GM23338 (cell line): ENCODE data around the gene DISP3. TPM values are rescaled to one million over a fixed set of nuclear protein-coding genes. Genes with fewer than 3 reads are reported as not detected.

Experiments
- ATAC-seq: fragments of 200-7000 bp; cut with Tn5 transposase; 3 replicates; pipeline ENCODE4 v1.9.1; 2020
- DNase-seq: peaks from one replicate; pipeline ENCODE4 v3.0.0-alpha.2; 2015; ENCODE audit warnings: low spot score
- H2AFZ ChIP-seq: fragments of 200-600 bp; sonication (generic); 2 replicates; pipeline ENCODE4 v1.8.0; 2016; ENCODE audit warnings: antibody characterized with exemption, mild to moderate bottlenecking, moderate library complexity
- H3F3A ChIP-seq: fragments of 200-600 bp; sonication (generic); replicated peaks from 2 replicates; pipeline ENCODE4 v1.8.0; 2017; ENCODE audit warnings: antibody characterized with exemption, mixed run types, low read depth
- H3K27ac ChIP-seq: fragments of 200-600 bp; sonication (generic); 2 replicates; pipeline ENCODE4 v1.6.1; 2016; ENCODE audit warnings: low read depth
- H3K27me3 ChIP-seq: fragments of 200-600 bp; sonication (generic); 2 replicates; pipeline ENCODE4 v1.8.0; 2016; ENCODE audit warnings: mild to moderate bottlenecking, mixed run types, moderate library complexity; ENCODE audit not compliant: insufficient read depth
- H3K36me3 ChIP-seq: fragments of 200-600 bp; sonication (generic); 2 replicates; pipeline ENCODE4 v1.8.0; 2016; ENCODE audit warnings: mild to moderate bottlenecking; ENCODE audit not compliant: insufficient read depth
- H3K4me1 ChIP-seq: fragments of 200-600 bp; sonication (generic); 2 replicates; pipeline ENCODE4 v1.8.0; 2016; ENCODE audit warnings: mild to moderate bottlenecking, moderate library complexity; ENCODE audit not compliant: insufficient read depth
- H3K4me2 ChIP-seq: fragments of 200-600 bp; sonication (generic); 2 replicates; pipeline ENCODE4 v1.7.1; 2017; ENCODE audit warnings: mixed run types
- H3K4me3 ChIP-seq: fragments of 200-600 bp; sonication (generic); 2 replicates; pipeline ENCODE4 v1.6.1; 2016; ENCODE audit warnings: mixed run types
- H3K79me2 ChIP-seq: fragments of 200-600 bp; sonication (generic); replicated peaks from 2 replicates; pipeline ENCODE4 v1.8.0; 2017; ENCODE audit warnings: mild to moderate bottlenecking; ENCODE audit not compliant: insufficient read depth
- H3K9me2 ChIP-seq: fragments of 200-600 bp; sonication (generic); 2 replicates; pipeline ENCODE4 v1.8.0; 2017; ENCODE audit not compliant: insufficient read depth
- H4K20me1 ChIP-seq: fragments of 200-600 bp; sonication (generic); replicated peaks from 2 replicates; pipeline ENCODE4 v1.8.0; 2017; ENCODE audit warnings: mild to moderate bottlenecking; ENCODE audit not compliant: insufficient read depth
- H3K27ac Mint-ChIP-seq: 2 replicates; pipeline ENCODE4 v1.8.0; 2020; ENCODE audit warnings: inconsistent platforms, mild to moderate bottlenecking, moderate library complexity, mixed read lengths
- H3K27me3 Mint-ChIP-seq: 3 replicates; pipeline ENCODE4 v1.8.0; 2022; ENCODE audit warnings: low read depth, mild to moderate bottlenecking, moderate library complexity, mixed read lengths, inconsistent platforms; ENCODE audit not compliant: insufficient read depth, poor library complexity
- H3K36me3 Mint-ChIP-seq: 3 replicates; pipeline ENCODE4 v1.8.0; 2021; ENCODE audit warnings: low read depth, mild to moderate bottlenecking, inconsistent platforms, moderate library complexity, mixed read lengths
- H3K4me1 Mint-ChIP-seq: 3 replicates; pipeline ENCODE4 v1.8.0; 2020; ENCODE audit warnings: mild to moderate bottlenecking, inconsistent platforms, mixed read lengths
- H3K4me3 Mint-ChIP-seq: 3 replicates; pipeline ENCODE4 v1.8.0; 2021; ENCODE audit warnings: moderate library complexity, mild to moderate bottlenecking, inconsistent platforms, mixed read lengths
- H3K9me3 Mint-ChIP-seq: 3 replicates; pipeline ENCODE4 v1.8.0; 2020; ENCODE audit warnings: moderate library complexity, mild to moderate bottlenecking, inconsistent platforms, mixed read lengths
- CREB1 ChIP-seq: fragments of 250-450 bp; sonication (Bioruptor Pico); IDR thresholded peaks from 2 replicates; pipeline ENCODE4 v1.5.0; 2020; ENCODE audit warnings: low read depth, mild to moderate bottlenecking, moderate library complexity
- EZH2 ChIP-seq: fragments of 200-600 bp; sonication (generic); IDR thresholded peaks from one replicate; pipeline ENCODE4 v1.8.0; 2017; ENCODE audit warnings: antibody characterized with exemption, mild to moderate bottlenecking, low read depth; ENCODE audit not compliant: unreplicated experiment
- EZH2phosphoT487 ChIP-seq: fragments of 200-600 bp; sonication (generic); IDR thresholded peaks from one replicate; pipeline ENCODE4 v1.8.1; 2018; ENCODE audit warnings: antibody characterized with exemption; ENCODE audit not compliant: unreplicated experiment
- JUNB ChIP-seq: IDR thresholded peaks from one replicate; pipeline ENCODE4 v1.6.1; 2016; ENCODE audit warnings: antibody characterized with exemption; ENCODE audit not compliant: unreplicated experiment
- NANOG ChIP-seq: IDR thresholded peaks from 2 replicates; pipeline ENCODE4 v1.6.1; 2016; ENCODE audit warnings: antibody characterized with exemption, borderline replicate concordance
- POLR2AphosphoS5 ChIP-seq: IDR thresholded peaks from 2 replicates; pipeline ENCODE4 v1.6.1; 2016; ENCODE audit warnings: antibody characterized with exemption, low read depth
- REST ChIP-seq: IDR thresholded peaks from one replicate; pipeline ENCODE4 v1.6.1; 2018; ENCODE audit warnings: antibody characterized with exemption; ENCODE audit not compliant: unreplicated experiment
- STAT1 ChIP-seq: IDR thresholded peaks from one replicate; pipeline ENCODE4 v1.6.1; 2016; ENCODE audit warnings: antibody characterized with exemption; ENCODE audit not compliant: unreplicated experiment
- ZNF114 ChIP-seq: fragments of 250-450 bp; sonication (Bioruptor Pico); IDR thresholded peaks from 2 replicates; pipeline ENCODE4 v1.5.0; 2020; ENCODE audit warnings: mild to moderate bottlenecking, moderate library complexity
- ZNF331 ChIP-seq: fragments of 250-450 bp; sonication (Bioruptor Pico); IDR thresholded peaks from 2 replicates; pipeline ENCODE4 v1.5.0; 2020; ENCODE audit warnings: low read depth, mild to moderate bottlenecking, moderate library complexity
- polyA plus RNA-seq: library from polyadenylated mRNA; unstranded; fragments of >200 nt; fragmentation: Nextera tagmentation; extraction: Ambion mirVana; gene quantifications from 2 replicates; pipeline ENCODE4 v1.2.1, GENCODE V29; 2016
- total RNA-seq: library from RNA; depleted of rRNA; stranded (reverse); fragments of >200 nt; shearing (Covaris generic); gene quantifications from 2 replicates; pipeline ENCODE4 v1.2.3, GENCODE V29; 2014
- TF ChIP-seq, protein P1 (sequence below): IDR thresholded peaks from 2 replicates; pipeline ENCODE4 v1.6.1; 2016; ENCODE audit warnings: antibody characterized with exemption
- TF ChIP-seq, protein P2 (sequence below): fragments of 250-450 bp; sonication (Bioruptor Pico); IDR thresholded peaks from 2 replicates; pipeline ENCODE4 v1.5.0; 2020; ENCODE audit warnings: mild to moderate bottlenecking, moderate library complexity
- TF ChIP-seq, protein P3 (sequence below), 2 experiments: fragments of 200-600 bp in 1 of 2; sonication (generic) in 1 of 2; conservative IDR thresholded peaks; 2 replicates each; pipeline versions ENCODE4 v1.5.1 to v1.6.1; 2016 to 2017; ENCODE audit warnings: antibody characterized with exemption in 2 of 2, low read depth in 2 of 2, mild to moderate bottlenecking in 2 of 2, moderate library complexity in 1 of 2

Gene DISP3
- total and polyA plus RNA-seq, 2 experiments from 2014 or later = 3.2 to 11.1 TPM

GRCh38 chr1:11432526-11432925 is 46.4 kb upstream of the DISP3 start:
- Mint-ChIP-seq H3K27ac (no peak overlapping the region), H3K4me1 (peaks cover 7% of the 10 kb centered on the region; the same call in 2 of the 3 replicates), H3K27me3 (peaks cover 10% of the 10 kb centered on the region), H3K36me3 (no peaks in the 10 kb centered on the region), H3K9me3 (no peaks in the 10 kb centered on the region), H3K4me3 (no peak overlapping the region)
- no peaks in the 10 kb centered on the region for H4K20me1 ChIP-seq
- H3F3A ChIP-seq = no peaks in the 10 kb centered on the region
- no peaks in the 10 kb centered on the region for H3K9me2 ChIP-seq
- no peaks in the 10 kb centered on the region for H3K4me1 ChIP-seq
- no peak overlapping the region for H3K4me2 ChIP-seq
- no peak overlapping the region for H3K4me3 ChIP-seq
- H2AFZ ChIP-seq = no peak overlapping the region
- H3K79me2 ChIP-seq = no peaks in the 10 kb centered on the region
- H3K27ac ChIP-seq = no peak overlapping the region
- H3K36me3 ChIP-seq = no peaks in the 10 kb centered on the region
- H3K27me3 ChIP-seq = no peaks in the 10 kb centered on the region
- DNase-seq (no peak), ATAC-seq (no peak)
- TF ChIP-seq NANOG (no peak), EZH2phosphoT487 (no peak), JUNB (no peak), STAT1 (no peak), EZH2 (no peak), POLR2AphosphoS5 (no peak), ZNF114 (CRISPR knock-in tag) (no peak), CREB1 (CRISPR knock-in tag) (no peak), ZNF331 (no peak), REST (no peak)
- TF ChIP-seq, protein P1, sequence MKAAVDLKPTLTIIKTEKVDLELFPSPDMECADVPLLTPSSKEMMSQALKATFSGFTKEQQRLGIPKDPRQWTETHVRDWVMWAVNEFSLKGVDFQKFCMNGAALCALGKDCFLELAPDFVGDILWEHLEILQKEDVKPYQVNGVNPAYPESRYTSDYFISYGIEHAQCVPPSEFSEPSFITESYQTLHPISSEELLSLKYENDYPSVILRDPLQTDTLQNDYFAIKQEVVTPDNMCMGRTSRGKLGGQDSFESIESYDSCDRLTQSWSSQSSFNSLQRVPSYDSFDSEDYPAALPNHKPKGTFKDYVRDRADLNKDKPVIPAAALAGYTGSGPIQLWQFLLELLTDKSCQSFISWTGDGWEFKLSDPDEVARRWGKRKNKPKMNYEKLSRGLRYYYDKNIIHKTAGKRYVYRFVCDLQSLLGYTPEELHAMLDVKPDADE = no peak
- TF ChIP-seq, protein P2, sequence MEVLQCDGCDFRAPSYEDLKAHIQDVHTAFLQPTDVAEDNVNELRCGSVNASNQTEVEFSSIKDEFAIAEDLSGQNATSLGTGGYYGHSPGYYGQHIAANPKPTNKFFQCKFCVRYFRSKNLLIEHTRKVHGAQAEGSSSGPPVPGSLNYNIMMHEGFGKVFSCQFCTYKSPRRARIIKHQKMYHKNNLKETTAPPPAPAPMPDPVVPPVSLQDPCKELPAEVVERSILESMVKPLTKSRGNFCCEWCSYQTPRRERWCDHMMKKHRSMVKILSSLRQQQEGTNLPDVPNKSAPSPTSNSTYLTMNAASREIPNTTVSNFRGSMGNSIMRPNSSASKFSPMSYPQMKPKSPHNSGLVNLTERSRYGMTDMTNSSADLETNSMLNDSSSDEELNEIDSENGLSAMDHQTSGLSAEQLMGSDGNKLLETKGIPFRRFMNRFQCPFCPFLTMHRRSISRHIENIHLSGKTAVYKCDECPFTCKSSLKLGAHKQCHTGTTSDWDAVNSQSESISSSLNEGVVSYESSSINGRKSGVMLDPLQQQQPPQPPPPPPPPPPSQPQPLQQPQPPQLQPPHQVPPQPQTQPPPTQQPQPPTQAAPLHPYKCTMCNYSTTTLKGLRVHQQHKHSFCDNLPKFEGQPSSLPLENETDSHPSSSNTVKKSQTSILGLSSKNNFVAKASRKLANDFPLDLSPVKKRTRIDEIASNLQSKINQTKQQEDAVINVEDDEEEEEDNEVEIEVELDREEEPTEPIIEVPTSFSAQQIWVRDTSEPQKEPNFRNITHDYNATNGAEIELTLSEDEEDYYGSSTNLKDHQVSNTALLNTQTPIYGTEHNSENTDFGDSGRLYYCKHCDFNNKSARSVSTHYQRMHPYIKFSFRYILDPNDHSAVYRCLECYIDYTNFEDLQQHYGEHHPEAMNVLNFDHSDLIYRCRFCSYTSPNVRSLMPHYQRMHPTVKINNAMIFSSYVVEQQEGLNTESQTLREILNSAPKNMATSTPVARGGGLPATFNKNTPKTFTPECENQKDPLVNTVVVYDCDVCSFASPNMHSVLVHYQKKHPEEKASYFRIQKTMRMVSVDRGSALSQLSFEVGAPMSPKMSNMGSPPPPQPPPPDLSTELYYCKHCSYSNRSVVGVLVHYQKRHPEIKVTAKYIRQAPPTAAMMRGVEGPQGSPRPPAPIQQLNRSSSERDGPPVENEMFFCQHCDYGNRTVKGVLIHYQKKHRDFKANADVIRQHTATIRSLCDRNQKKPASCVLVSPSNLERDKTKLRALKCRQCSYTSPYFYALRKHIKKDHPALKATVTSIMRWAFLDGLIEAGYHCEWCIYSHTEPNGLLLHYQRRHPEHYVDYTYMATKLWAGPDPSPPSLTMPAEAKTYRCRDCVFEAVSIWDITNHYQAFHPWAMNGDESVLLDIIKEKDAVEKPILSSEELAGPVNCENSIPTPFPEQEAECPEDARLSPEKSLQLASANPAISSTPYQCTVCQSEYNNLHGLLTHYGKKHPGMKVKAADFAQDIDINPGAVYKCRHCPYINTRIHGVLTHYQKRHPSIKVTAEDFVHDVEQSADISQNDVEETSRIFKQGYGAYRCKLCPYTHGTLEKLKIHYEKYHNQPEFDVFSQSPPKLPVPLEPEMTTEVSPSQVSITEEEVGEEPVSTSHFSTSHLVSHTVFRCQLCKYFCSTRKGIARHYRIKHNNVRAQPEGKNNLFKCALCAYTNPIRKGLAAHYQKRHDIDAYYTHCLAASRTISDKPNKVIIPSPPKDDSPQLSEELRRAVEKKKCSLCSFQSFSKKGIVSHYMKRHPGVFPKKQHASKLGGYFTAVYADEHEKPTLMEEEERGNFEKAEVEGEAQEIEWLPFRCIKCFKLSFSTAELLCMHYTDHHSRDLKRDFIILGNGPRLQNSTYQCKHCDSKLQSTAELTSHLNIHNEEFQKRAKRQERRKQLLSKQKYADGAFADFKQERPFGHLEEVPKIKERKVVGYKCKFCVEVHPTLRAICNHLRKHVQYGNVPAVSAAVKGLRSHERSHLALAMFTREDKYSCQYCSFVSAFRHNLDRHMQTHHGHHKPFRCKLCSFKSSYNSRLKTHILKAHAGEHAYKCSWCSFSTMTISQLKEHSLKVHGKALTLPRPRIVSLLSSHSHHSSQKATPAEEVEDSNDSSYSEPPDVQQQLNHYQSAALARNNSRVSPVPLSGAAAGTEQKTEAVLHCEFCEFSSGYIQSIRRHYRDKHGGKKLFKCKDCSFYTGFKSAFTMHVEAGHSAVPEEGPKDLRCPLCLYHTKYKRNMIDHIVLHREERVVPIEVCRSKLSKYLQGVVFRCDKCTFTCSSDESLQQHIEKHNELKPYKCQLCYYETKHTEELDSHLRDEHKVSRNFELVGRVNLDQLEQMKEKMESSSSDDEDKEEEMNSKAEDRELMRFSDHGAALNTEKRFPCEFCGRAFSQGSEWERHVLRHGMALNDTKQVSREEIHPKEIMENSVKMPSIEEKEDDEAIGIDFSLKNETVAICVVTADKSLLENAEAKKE = no peak
- TF ChIP-seq, protein P3, sequence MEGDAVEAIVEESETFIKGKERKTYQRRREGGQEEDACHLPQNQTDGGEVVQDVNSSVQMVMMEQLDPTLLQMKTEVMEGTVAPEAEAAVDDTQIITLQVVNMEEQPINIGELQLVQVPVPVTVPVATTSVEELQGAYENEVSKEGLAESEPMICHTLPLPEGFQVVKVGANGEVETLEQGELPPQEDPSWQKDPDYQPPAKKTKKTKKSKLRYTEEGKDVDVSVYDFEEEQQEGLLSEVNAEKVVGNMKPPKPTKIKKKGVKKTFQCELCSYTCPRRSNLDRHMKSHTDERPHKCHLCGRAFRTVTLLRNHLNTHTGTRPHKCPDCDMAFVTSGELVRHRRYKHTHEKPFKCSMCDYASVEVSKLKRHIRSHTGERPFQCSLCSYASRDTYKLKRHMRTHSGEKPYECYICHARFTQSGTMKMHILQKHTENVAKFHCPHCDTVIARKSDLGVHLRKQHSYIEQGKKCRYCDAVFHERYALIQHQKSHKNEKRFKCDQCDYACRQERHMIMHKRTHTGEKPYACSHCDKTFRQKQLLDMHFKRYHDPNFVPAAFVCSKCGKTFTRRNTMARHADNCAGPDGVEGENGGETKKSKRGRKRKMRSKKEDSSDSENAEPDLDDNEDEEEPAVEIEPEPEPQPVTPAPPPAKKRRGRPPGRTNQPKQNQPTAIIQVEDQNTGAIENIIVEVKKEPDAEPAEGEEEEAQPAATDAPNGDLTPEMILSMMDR (conservative IDR thresholded peaks at IDR 0.05; ENCODE audit: low read depth in 2 of 2) = no peak
